ENCODE results near the gene SPP1.

SPP1 gene

GRCh38 chr4:87957061-87957460, 18.5 kb upstream of the SPP1 start:
- no peak for DNase-seq

DNA sequence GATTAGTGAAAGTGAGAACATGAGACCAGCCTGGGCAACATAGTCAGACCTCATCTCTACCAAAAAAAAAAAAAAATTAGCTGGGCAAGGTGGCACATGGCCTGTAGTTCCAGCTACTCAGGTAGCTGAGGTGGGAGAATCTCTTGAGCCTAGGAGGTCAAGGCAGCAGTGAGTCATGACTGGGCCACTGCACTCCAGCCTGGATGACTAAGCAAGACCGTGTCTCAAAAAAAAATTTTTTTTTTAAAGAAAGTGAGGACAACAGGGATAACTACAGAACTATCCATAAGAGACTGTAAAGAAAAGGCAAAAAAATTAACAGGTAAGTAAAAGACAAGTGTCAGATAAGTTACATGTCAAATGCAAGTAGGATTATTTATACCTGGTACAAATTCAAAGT, 13.5 kb upstream of the SPP1 start:
- DNase-seq, result no peak

GRCh38 chr4:87962398-87963146, 12.9 kb upstream of the SPP1 start:
- no peak for DNase-seq

DNA sequence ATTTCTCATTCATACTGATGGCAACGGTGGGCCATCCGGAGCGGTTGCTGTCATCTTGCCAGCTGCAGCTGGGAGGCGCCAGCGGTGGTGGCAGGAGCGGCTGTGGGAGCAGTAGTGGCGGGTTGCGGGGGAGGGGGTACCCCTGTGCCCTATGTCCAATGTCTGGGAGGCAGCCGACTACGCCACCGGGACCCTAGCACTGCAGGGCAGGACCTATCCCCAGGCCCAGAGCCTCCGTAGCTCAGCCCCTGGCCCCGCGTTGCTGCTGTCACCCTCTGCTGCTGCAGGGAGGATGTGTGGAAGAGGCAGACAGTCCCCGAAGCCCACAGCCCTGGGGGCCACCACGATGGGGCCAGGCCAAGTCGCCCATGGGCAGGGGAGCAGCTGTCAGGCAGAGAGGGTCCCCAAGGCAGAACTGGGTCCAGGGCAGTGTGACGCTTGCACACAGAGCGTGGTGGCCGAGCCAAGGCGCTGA, 10.0 kb upstream of the SPP1 start:
- DNase-seq, result no peak

GRCh38 chr4:87966095-87966496, 9.4 kb upstream of the SPP1 start:
- no peak for DNase-seq

DNA sequence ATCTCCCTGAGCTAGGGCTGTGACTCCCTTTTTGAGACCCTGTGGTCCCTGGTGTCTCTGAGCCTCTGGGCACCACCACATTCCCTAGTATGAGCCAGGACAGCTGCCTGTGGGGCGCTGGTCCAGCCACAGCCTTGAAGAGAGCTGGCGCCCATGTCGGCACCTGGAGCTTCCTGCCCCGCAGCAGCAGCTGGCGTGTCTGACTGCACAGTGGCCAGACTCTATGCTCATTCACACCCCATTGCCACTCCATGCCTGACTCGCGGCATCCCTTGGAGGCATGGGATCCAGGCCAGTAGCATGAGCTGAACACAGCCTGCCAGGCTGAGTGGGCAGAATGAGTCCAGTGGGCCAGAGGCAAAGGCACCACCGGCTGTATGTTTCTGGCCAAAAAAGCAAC, 8.3 kb upstream of the SPP1 start:
- no peak for DNase-seq

DNA sequence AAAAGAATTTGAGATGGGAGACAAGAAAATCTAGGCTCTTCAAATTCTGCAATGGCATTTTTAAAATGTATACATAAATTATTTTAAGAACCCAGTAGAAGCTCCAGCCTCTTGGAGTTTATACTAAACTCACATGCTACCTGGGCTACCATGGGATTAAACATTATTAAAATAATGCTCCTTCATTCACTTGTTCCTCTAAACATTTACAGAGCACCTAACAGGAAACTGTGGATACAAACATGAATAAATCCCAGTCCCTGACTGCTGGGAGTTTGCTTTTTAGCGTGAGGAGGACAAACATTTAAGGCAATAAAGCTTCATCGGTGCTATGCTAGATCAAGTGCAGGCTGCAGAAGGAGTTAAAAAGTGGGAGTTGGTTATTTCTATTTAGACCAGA, 5.4 kb upstream of the SPP1 start:
- no peak for DNase-seq

DNA sequence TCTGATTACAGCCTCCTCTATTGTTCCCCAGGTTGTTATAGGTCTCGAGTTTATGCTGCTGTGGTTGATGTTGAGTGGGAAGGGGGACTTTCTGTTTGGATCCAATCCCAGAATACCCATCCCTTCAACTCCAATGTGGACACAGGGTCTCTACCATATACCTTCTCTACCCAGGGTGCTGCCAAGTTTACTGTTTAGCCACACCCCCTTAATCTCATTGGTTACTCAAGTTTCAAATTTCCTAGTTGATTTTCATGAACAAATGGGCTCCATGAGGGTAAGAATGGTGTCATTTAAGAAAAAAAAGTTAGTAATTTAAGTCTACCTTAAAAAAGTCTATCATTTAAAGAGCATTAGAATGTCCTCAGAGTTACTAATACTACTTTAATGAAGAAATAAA, 3.6 kb upstream of the SPP1 start:
- no peak for DNase-seq

- peak in 1 of 4 experiments; percentile 3 for DNase-seq
These were observed 2.0 kb upstream of the SPP1 start for GRCh38 chr4:87973283-87974169.

DNA sequence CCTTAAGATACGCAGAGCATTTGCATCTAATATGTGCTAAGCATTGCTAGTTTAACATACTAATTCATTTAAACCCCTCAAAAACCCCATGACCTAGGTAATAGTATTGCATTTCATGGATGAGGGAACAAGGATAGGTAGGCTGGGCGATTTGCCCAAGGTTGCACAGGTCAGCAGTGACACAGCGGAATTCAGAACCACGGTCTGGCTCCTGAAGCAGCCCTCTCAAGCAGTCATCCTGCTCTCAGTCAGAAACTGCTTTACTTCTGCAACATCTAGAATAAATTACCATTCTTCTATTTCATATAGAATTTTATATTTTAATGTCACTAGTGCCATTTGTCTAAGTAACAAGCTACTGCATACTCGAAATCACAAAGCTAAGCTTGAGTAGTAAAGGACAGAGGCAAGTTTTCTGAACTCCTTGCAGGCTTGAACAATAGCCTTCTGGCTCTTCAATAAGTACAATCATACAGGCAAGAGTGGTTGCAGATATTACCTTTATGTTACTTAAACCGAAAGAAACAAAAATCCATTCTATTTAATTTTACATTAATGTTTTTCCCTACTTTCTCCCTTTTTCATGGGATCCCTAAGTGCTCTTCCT, 555 bp upstream of the SPP1 start:
- no peak for DNase-seq

- no peak for DNase-seq
These were observed 2.2 kb downstream of the SPP1 start for GRCh38 chr4:87977521-87978278.

- no peak for DNase-seq
These were observed 3.2 kb downstream of the SPP1 start for GRCh38 chr4:87978681-87979080.

DNA sequence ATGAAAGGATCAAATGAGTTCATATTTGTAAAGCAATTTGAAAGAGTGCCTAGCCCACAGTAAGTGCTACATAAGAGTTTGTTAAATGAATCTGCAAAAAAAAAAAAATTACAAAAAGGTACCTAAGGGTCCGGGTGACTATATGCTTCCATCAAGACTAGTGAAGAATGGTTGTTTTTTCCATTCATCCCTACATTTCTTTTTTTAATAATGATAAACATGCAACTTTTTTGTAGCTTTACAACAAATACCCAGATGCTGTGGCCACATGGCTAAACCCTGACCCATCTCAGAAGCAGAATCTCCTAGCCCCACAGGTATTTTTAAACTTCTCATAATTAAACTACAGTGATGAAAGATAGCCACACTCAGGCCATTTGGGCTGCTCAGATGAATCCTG, 4.3 kb downstream of the SPP1 start:
- no peak for DNase-seq

- DNase-seq, result no peak
These were observed 6.0 kb downstream of the SPP1 start for GRCh38 chr4:87981486-87981885.

DNA sequence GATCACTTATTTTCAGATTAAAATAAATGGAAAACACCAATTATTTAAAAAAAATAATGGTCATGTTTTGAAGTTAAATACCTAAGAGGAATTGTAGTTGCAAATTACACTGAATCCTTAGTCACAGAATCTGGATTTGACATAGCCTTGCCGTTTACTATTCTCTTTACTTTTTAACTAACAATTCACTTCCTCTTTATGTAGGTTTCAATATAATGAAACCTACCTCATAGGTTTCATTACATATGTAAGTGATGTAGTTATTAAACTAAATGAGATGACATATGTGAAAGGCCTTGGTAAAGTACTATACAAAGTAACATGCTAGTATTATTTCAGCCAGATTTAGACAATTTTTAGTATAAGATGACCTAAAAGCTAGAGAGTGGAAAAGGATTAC, 6.5 kb downstream of the SPP1 start:
- no peak for DNase-seq

DNA sequence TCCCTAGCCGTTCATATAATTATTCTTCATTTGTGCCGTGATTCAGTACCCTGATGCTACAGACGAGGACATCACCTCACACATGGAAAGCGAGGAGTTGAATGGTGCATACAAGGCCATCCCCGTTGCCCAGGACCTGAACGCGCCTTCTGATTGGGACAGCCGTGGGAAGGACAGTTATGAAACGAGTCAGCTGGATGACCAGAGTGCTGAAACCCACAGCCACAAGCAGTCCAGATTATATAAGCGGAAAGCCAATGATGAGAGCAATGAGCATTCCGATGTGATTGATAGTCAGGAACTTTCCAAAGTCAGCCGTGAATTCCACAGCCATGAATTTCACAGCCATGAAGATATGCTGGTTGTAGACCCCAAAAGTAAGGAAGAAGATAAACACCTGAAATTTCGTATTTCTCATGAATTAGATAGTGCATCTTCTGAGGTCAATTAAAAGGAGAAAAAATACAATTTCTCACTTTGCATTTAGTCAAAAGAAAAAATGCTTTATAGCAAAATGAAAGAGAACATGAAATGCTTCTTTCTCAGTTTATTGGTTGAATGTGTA, 7.0 kb downstream of the SPP1 start:
- DNase-seq, result no peak

DNA sequence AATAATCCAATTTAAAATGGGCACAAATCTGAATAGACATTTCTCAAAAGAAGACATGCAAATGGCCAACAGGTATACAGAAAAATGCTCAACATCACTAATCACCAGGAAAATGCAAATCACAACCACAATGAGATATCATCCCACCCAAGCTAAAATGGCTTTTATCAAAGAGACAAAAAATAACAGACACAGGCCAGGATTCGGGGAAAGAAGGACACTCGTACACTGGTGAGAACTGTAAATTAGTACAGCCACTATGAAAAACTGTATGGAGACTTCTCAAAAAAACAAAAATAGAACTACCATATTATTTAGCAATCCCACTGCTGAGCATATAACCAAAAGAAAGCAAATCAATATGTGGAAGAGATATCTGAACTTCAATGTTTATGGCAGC, 8.5 kb downstream of the SPP1 start:
- no peak for DNase-seq

- peak in 1 of 4 experiments; percentile 3 for DNase-seq
These were observed 9.8 kb downstream of the SPP1 start for GRCh38 chr4:87985097-87985886.

GRCh38 chr4:87985887-87986200, 10.3 kb downstream of the SPP1 start:
- DNase-seq, result no peak

- no peak for DNase-seq
These were observed 11.0 kb downstream of the SPP1 start for GRCh38 chr4:87986508-87986907.

DNA sequence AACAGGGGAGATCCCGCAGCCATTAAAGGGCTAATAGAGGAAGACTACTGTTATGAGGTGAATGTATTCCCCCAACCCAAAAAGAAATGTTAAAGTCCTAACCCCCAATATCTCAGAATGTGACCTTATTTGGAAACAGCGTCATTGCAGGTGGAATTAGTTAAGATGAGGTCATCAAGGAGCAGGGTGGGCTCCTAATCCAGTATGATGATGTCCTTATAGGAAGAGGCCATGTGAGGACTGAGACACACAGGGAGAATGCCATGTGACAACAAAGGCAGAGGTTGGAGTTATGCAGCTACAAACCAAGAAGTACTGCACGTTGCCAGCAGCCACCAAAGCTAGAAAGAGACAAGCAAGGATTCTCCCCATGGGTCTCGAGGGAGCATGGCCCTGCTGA, 14.3 kb downstream of the SPP1 start:
- DNase-seq, result no peak

DNA sequence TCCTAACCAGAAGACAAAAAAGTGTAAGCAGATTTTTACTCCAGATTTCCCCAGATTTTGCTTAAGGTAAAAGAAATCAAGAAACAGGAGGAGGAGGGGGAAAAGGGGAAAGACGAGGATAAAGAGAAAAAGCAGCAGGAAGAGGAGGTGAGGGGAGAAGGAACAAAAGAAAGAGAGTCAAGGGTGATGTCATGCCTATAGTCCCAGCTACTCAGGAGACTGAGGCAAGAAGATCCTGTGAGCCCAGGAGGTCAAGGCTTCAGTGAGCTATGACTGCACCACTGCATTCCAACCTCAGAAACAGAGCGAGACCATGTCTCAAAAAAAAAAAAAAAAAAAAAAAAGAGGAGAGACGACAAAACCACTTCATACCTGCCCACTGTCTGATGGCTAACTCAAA, 19.9 kb downstream of the SPP1 start:
- no peak for DNase-seq

Data from activated CD4-positive, CD25-positive, alpha-beta regulatory T cell (primary cell).